ENCODE measurements around the gene CST1.

The CST1 gene

GRCh38 chr20:23702021-23702420, 48.7 kb downstream of the CST1 start:
- Histone ChIP-seq H3K79me2 (ENCODE audit: low read length) (no peaks in the 10 kb centered on the region), H3K4me3 (ENCODE audit: low read length) (no peak overlapping the region), H2AFZ (ENCODE audit: low read depth, low read length) (no peak overlapping the region), H3K4me2 (ENCODE audit: low read length) (no peak overlapping the region), H3K36me3 (replicated peaks; ENCODE audit: low read depth, low read length) (no peaks in the 10 kb centered on the region), H3K27ac (ENCODE audit: low read length) (no peak overlapping the region), H3K9ac (ENCODE audit: low read length) (no peak overlapping the region), H3K9me3 (ENCODE audit: insufficient read depth, low read length) (no peaks in the 10 kb centered on the region), H3K4me1 (ENCODE audit: low read length) (no peaks in the 10 kb centered on the region), H4K20me1 (ENCODE audit: insufficient read depth, low read length) (no peaks in the 10 kb centered on the region), H3K27me3 (ENCODE audit: low read depth, low read length) (peaks cover 19% of the 10 kb centered on the region)
- TF ChIP-seq CTCF (IDR thresholded peaks at IDR 0.05; ENCODE audit: low read depth, low read length) (no peak), EZH2phosphoT487 (IDR thresholded peaks at IDR 0.05; ENCODE audit: low read depth) (no peak)

GRCh38 chr20:23700931-23701330, 49.8 kb downstream of the CST1 start:
- H2AFZ ChIP-seq (ENCODE audit: low read depth, low read length) = no peak overlapping the region
- no peak overlapping the region for H3K27ac ChIP-seq (ENCODE audit: low read length)
- H3K9me3 ChIP-seq (ENCODE audit: insufficient read depth, low read length) = no peaks in the 10 kb centered on the region
- no peak overlapping the region for H3K4me2 ChIP-seq (ENCODE audit: low read length)
- peaks cover 19% of the 10 kb centered on the region for H3K27me3 ChIP-seq (ENCODE audit: low read depth, low read length)
- H4K20me1 ChIP-seq (ENCODE audit: insufficient read depth, low read length) = no peaks in the 10 kb centered on the region
- H3K36me3 ChIP-seq (replicated peaks; ENCODE audit: low read depth, low read length) = no peaks in the 10 kb centered on the region
- no peak overlapping the region for H3K4me3 ChIP-seq (ENCODE audit: low read length)
- no peaks in the 10 kb centered on the region for H3K79me2 ChIP-seq (ENCODE audit: low read length)
- H3K4me1 ChIP-seq (ENCODE audit: low read length) = no peaks in the 10 kb centered on the region
- H3K9ac ChIP-seq (ENCODE audit: low read length) = no peak overlapping the region
- no peak for TF ChIP-seq EZH2phosphoT487 (IDR thresholded peaks at IDR 0.05; ENCODE audit: low read depth)
- TF ChIP-seq CTCF (IDR thresholded peaks at IDR 0.05; ENCODE audit: low read depth, low read length) = no peak

- Histone ChIP-seq H2AFZ (ENCODE audit: low read depth, low read length) (no peak overlapping the region), H3K9me3 (ENCODE audit: insufficient read depth, low read length) (no peaks in the 10 kb centered on the region), H3K4me2 (ENCODE audit: low read length) (no peak overlapping the region), H3K27ac (ENCODE audit: low read length) (no peak overlapping the region), H3K79me2 (ENCODE audit: low read length) (no peaks in the 10 kb centered on the region), H3K4me3 (ENCODE audit: low read length) (no peak overlapping the region), H3K36me3 (replicated peaks; ENCODE audit: low read depth, low read length) (no peaks in the 10 kb centered on the region), H4K20me1 (ENCODE audit: insufficient read depth, low read length) (no peaks in the 10 kb centered on the region), H3K9ac (ENCODE audit: low read length) (no peak overlapping the region), H3K4me1 (ENCODE audit: low read length) (no peaks in the 10 kb centered on the region), H3K27me3 (ENCODE audit: low read depth, low read length) (peaks cover 15% of the 10 kb centered on the region)
- TF ChIP-seq CTCF (IDR thresholded peaks at IDR 0.05; ENCODE audit: low read depth, low read length) = no peak
Observed at GRCh38 chr20:23697947-23698346, 52.8 kb downstream of the CST1 start.

Data from OCI-LY3 (cell line).